HEK293T (cell line): ENCODE results near the gene PTPRO.

Experiments used
- CTCF ChIA-PET: fragments of 350-600 bp; formaldehyde crosslinking; extraction: SDS; loops from one replicate; lab custom pipeline; 2021; ENCODE audit warnings: antibody characterized with exemption, inconsistent platforms; lab: Yijun Ruan, JAX
- POLR2A ChIA-PET: fragments of 350-600 bp; formaldehyde crosslinking; extraction: SDS; loops from one replicate; lab custom pipeline; 2020; ENCODE audit warnings: antibody characterized with exemption, inconsistent platforms; lab: Yijun Ruan, JAX
- DNase-seq: peaks from one replicate; pipeline ENCODE4 v3.0.0; 2012; ENCODE audit warnings: mixed read lengths; ENCODE audit errors: extremely low spot score
- ARNT ChIP-seq: fragments of 450-650 bp; IDR thresholded peaks from 2 replicates; pipeline ENCODE4 v1.6.1; 2017; ENCODE audit warnings: mild to moderate bottlenecking
- BHLHE40 ChIP-seq: fragments of 450-650 bp; IDR thresholded peaks from 2 replicates; pipeline ENCODE4 v1.6.1; 2016; ENCODE audit warnings: mild to moderate bottlenecking, moderate library complexity, borderline replicate concordance
- CTBP1 ChIP-seq: fragments of 450-650 bp; IDR thresholded peaks from 2 replicates; pipeline ENCODE4 v1.6.1; 2016; ENCODE audit warnings: borderline replicate concordance
- ELF4 ChIP-seq: fragments of 450-650 bp; IDR thresholded peaks from 2 replicates; pipeline ENCODE4 v1.6.1; 2017; ENCODE audit warnings: antibody characterized with exemption
- FOXA1 ChIP-seq: fragments of 450-650 bp; IDR thresholded peaks from 2 replicates; pipeline ENCODE4 v1.6.1; 2016; ENCODE audit warnings: mild to moderate bottlenecking
- FOXK2 ChIP-seq: fragments of 450-650 bp; IDR thresholded peaks from 2 replicates; pipeline ENCODE4 v1.6.1; 2016; ENCODE audit warnings: mild to moderate bottlenecking
- FOXM1 ChIP-seq: fragments of 450-650 bp; IDR thresholded peaks from 2 replicates; pipeline ENCODE4 v1.6.1; 2017; ENCODE audit warnings: mild to moderate bottlenecking, borderline replicate concordance
- HDGF ChIP-seq: fragments of 450-650 bp; IDR thresholded peaks from 2 replicates; pipeline ENCODE4 v1.6.1; 2017; ENCODE audit warnings: antibody characterized with exemption, borderline replicate concordance
- L3MBTL2 ChIP-seq: fragments of 450-650 bp; conservative IDR thresholded peaks from 2 replicates; pipeline ENCODE4 v1.6.1; 2016; ENCODE audit warnings: mild to moderate bottlenecking
- LEF1 ChIP-seq: fragments of 450-650 bp; IDR thresholded peaks from 2 replicates; pipeline ENCODE4 v1.6.1; 2017; ENCODE audit warnings: mild to moderate bottlenecking, borderline replicate concordance
- NFRKB ChIP-seq: fragments of 450-650 bp; IDR thresholded peaks from 2 replicates; pipeline ENCODE4 v1.6.1; 2016; ENCODE audit warnings: mild to moderate bottlenecking, moderate library complexity
- PKNOX1 ChIP-seq: fragments of 450-650 bp; IDR thresholded peaks from 2 replicates; pipeline ENCODE4 v1.6.1; 2016
- SP1 ChIP-seq: fragments of 450-650 bp; IDR thresholded peaks from 2 replicates; pipeline ENCODE4 v1.6.1; 2017
- SUZ12 ChIP-seq: fragments of 450-650 bp; IDR thresholded peaks from 2 replicates; pipeline ENCODE4 v1.6.1; 2016; ENCODE audit warnings: mild to moderate bottlenecking
- TARDBP ChIP-seq: fragments of 450-650 bp; IDR thresholded peaks from 2 replicates; pipeline ENCODE4 v1.6.1; 2016
- ZNF384 ChIP-seq: fragments of 450-650 bp; IDR thresholded peaks from 2 replicates; pipeline ENCODE4 v1.6.1; 2016

The PTPRO gene

GRCh38 chr12:15543347-15543746, 221.0 kb downstream of the PTPRO start:
- TF ChIP-seq TARDBP (no peak), NFRKB (no peak), LEF1 (no peak), SP1 (no peak), FOXA1 (no peak), FOXM1 (no peak), ELF4 (no peak), BHLHE40 (no peak), SUZ12 (no peak)
- ChIA-PET POLR2A (no interaction called here), CTCF (interaction anchor here (1.1 kb wide), 1 partner anchor 11 kb away, joined by 3 read pairs; no protein-coding TSS in a partner anchor)
- no peak for DNase-seq

- ChIA-PET POLR2A (no interaction called here), CTCF (no interaction called here)
- DNase-seq: no peak
- no peak for TF ChIP-seq ZNF384
- TF ChIP-seq CTBP1: no peak
- no peak for TF ChIP-seq BHLHE40
- TF ChIP-seq ARNT: no peak
- TF ChIP-seq FOXK2: no peak
- no peak for TF ChIP-seq SP1
- no peak for TF ChIP-seq LEF1
- no peak for TF ChIP-seq FOXM1
- no peak for TF ChIP-seq NFRKB
- no peak for TF ChIP-seq TARDBP
- TF ChIP-seq PKNOX1: no peak
These were observed 222.3 kb downstream of the PTPRO start for GRCh38 chr12:15544589-15544988.

GRCh38 chr12:15545334-15545733, 223.0 kb downstream of the PTPRO start:
- no peak for DNase-seq
- POLR2A ChIA-PET: no interaction called here
- CTCF ChIA-PET: no interaction called here
- no peak for TF ChIP-seq BHLHE40
- TF ChIP-seq ZNF384: no peak
- no peak for TF ChIP-seq HDGF
- TF ChIP-seq L3MBTL2: no peak
- no peak for TF ChIP-seq PKNOX1
- TF ChIP-seq FOXM1: no peak
- TF ChIP-seq ARNT: no peak
- TF ChIP-seq SP1: no peak
- no peak for TF ChIP-seq SUZ12
- TF ChIP-seq FOXK2: no peak
- TF ChIP-seq TARDBP: no peak
- TF ChIP-seq ELF4: no peak
- no peak for TF ChIP-seq NFRKB

GRCh38 chr12:15546102-15546701, 223.9 kb downstream of the PTPRO start:
- ChIA-PET POLR2A (no interaction called here), CTCF (no interaction called here)

GRCh38 chr12:15547063-15547462, 224.8 kb downstream of the PTPRO start:
- POLR2A ChIA-PET: no interaction called here
- CTCF ChIA-PET: no interaction called here
- TF ChIP-seq SP1: no peak
- no peak for TF ChIP-seq CTBP1
- TF ChIP-seq ARNT: no peak
- TF ChIP-seq TARDBP: no peak
- TF ChIP-seq FOXM1: no peak
- no peak for TF ChIP-seq BHLHE40
- no peak for TF ChIP-seq HDGF
- TF ChIP-seq LEF1: no peak
- TF ChIP-seq FOXK2: no peak
- no peak for TF ChIP-seq FOXA1
- DNase-seq: no peak

More at GRCh38 chr12:15546102-15546701, 223.9 kb downstream of the PTPRO start:
- TF ChIP-seq ARNT (no peak), L3MBTL2 (no peak), FOXK2 (no peak), FOXA1 (no peak), BHLHE40 (no peak), CTBP1 (no peak), ZNF384 (no peak), HDGF (no peak), FOXM1 (no peak), LEF1 (no peak), TARDBP (no peak), ELF4 (no peak), PKNOX1 (no peak)
- DNase-seq: no peak

- POLR2A ChIA-PET: no interaction called here
- no peak for TF ChIP-seq ARNT
- TF ChIP-seq FOXM1: no peak
- no peak for TF ChIP-seq SP1
- no peak for TF ChIP-seq FOXK2
- TF ChIP-seq NFRKB: no peak
- no peak for TF ChIP-seq L3MBTL2
- no peak for TF ChIP-seq BHLHE40
- TF ChIP-seq CTBP1: no peak
- TF ChIP-seq ELF4: no peak
- no peak for TF ChIP-seq TARDBP
- TF ChIP-seq LEF1: no peak
- no peak for TF ChIP-seq FOXA1
- no peak for TF ChIP-seq PKNOX1
- TF ChIP-seq ZNF384: no peak
- TF ChIP-seq HDGF: no peak
- TF ChIP-seq SUZ12: no peak
- CTCF ChIA-PET: no interaction called here
- no peak for DNase-seq
These were observed 225.4 kb downstream of the PTPRO start for GRCh38 chr12:15547691-15548090.
